GM10266 (cell line): Measurements from ENCODE around the gene RNASEH2A.
A peak's percentile ranks its signal among the peaks of the same experiment; 100 is the strongest.

ENCODE experiments used
- DNase-seq: peaks from one replicate; pipeline ENCODE4 v3.0.0; 2012; ENCODE audit errors: extremely low spot score
- TF ChIP-seq, protein P1 (sequence below): IDR thresholded peaks from 2 replicates; pipeline ENCODE4 v1.5.1; 2012; ENCODE audit warnings: mild to moderate bottlenecking, low read depth; ENCODE audit not compliant: control insufficient read depth, insufficient read depth; ENCODE audit errors: missing control alignments

RNASEH2A gene

DNA sequence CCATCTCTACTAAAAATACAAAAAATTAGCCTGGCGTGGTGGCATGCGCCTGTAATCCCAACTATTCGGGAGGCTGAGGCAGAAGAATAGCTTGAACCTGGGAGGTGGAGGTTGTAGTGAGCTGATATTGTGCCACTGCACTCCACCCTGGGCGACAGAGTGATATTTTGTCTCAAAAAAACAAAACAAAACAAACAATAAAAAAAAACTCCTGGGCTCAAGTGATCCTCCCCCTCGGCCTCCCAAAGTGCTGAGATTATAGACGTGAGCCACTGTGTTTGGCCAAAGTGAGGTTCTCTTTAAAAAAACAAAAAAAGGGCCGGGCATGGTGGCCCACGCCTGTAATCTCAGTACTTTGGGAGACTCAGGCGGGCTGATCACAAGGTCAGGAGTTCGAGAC lies 18.9 kb upstream of the RNASEH2A start:
- TF ChIP-seq, protein P1, sequence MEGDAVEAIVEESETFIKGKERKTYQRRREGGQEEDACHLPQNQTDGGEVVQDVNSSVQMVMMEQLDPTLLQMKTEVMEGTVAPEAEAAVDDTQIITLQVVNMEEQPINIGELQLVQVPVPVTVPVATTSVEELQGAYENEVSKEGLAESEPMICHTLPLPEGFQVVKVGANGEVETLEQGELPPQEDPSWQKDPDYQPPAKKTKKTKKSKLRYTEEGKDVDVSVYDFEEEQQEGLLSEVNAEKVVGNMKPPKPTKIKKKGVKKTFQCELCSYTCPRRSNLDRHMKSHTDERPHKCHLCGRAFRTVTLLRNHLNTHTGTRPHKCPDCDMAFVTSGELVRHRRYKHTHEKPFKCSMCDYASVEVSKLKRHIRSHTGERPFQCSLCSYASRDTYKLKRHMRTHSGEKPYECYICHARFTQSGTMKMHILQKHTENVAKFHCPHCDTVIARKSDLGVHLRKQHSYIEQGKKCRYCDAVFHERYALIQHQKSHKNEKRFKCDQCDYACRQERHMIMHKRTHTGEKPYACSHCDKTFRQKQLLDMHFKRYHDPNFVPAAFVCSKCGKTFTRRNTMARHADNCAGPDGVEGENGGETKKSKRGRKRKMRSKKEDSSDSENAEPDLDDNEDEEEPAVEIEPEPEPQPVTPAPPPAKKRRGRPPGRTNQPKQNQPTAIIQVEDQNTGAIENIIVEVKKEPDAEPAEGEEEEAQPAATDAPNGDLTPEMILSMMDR: no peak
- no peak for DNase-seq

- TF ChIP-seq, protein P1: no peak
- no peak for DNase-seq
These were observed 18.2 kb upstream of the RNASEH2A start for GRCh38 chr19:12788042-12788681.

DNA sequence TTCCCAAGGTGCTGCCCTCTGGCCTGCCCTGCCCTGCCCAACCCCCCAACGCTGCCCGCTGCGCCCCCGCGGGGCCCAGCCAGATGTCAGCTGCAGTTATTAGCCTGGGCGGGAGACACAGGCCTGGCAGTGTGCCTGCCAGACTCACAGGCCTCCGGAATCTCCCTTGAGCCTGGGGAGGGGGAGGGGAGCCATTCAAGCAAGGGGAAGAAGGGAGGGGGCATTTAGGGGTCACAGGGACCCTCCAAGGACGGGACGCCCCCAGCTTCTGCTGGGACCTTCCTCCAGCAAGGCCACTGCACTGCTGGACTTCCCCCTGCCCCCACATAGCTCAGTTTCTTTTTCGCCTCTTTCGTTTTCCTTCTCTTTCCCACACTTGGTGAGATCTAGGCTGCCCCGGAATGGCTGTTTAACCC lies 17.7 kb upstream of the RNASEH2A start:
- TF ChIP-seq, protein P1: peak; percentile 28
- DNase-seq: peak; percentile 87

DNA sequence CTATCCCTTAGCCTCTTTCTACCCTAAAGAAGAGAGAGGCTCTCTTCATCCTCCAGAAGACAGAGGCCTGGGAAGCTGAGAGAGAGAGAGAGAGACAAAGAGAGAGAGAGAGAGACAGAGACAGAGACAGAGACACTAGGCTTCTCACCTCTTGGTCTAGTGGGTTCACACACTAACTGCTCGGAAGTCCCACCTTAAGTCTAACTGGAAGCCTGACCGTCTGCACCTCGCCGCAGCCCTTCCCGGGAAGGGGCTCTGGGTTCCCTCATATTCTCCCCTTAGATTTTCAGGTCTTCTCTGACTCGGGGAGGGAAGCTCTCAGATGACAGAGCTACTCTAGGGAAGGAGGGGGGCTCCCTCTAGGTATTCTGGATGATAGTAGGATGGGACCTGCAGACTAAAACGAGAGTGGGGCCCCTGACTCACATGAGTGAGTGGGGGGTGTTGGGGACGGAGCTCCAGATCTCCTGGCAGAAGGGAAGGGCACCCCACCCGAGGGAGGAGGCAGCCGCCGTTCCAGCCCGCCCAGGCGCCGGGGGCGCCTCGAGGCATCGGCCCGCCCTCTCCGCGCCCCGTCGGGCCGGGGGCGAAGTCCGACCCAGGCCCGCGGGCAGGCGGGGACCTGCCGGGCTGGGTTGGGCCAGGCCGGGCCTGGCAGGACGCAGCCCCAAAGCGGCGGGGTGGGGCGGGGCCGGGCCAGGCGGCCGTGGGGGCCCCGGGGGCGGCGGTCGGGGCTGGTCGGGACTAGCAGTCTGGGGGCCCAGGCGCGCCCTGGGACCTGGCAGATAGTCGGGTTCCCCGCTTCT lies 17.1 kb upstream of the RNASEH2A start:
- TF ChIP-seq, protein P1: no peak
- no peak for DNase-seq

DNA sequence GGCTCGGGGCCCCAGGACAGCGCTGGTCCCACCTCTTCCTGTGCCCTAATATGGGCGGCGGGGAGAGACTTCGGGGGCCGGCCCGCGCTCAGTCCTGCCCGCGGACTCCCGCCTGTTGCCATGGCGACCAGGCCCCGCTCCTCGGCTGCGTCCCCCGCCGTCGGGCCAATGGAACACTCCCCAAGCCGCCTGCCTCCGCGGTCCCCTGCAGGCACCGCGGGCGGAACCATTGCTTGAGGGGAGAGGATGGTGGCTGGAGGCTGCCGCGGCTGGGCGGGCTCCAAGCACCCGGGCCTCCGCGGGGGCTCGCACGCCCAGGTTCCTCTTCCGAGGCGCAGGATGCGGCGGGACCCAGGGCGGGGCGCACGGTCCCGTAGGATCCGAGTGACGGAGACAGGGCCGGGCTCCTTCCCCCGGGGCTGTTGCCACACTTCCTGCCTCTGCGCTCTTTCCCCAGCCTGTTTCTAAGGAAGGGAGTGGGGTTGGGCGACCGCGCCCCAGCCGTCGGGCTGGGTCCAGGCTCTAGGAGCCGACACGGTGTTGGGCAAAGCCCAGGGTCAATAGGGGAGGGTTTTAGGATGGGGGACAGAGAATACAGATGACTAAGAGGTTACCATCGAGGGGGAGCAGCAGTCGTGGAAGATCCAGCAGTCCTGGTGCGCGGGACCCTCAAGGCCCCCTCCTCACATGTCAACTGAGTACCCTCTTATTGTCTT lies 16.3 kb upstream of the RNASEH2A start:
- TF ChIP-seq, protein P1: no peak
- DNase-seq: peak; percentile 98

- DNase-seq: no peak
- TF ChIP-seq, protein P1: no peak
These were observed 15.6 kb upstream of the RNASEH2A start for GRCh38 chr19:12790628-12791344.
